Skin epidermis (tissue), 12 donors: ENCODE results near the gene CD46.
"Not testable (repeated sequence)": the region's sequence is repeated elsewhere in the genome, so short reads cannot be mapped to it uniquely, and the experiment has no call there.

Experiments
- H3K27ac ChIP-seq, 21 experiments: fragments of 200-600 bp; sonication (generic) in 11 of 21; one replicate each; pipeline ENCODE4 v1.5.0; 2020; ENCODE audit warnings: mild to moderate bottlenecking in 3 of 21, inconsistent platforms in 2 of 21, moderate library complexity in 2 of 21
- H3K4me3 ChIP-seq, 7 experiments: fragments of 200-600 bp; sonication (generic) in 2 of 7; one replicate each; pipeline ENCODE4 v1.5.0; 2020; ENCODE audit warnings: inconsistent platforms in 2 of 7, mild to moderate bottlenecking in 2 of 7, moderate library complexity in 1 of 7

CD46 gene

DNA sequence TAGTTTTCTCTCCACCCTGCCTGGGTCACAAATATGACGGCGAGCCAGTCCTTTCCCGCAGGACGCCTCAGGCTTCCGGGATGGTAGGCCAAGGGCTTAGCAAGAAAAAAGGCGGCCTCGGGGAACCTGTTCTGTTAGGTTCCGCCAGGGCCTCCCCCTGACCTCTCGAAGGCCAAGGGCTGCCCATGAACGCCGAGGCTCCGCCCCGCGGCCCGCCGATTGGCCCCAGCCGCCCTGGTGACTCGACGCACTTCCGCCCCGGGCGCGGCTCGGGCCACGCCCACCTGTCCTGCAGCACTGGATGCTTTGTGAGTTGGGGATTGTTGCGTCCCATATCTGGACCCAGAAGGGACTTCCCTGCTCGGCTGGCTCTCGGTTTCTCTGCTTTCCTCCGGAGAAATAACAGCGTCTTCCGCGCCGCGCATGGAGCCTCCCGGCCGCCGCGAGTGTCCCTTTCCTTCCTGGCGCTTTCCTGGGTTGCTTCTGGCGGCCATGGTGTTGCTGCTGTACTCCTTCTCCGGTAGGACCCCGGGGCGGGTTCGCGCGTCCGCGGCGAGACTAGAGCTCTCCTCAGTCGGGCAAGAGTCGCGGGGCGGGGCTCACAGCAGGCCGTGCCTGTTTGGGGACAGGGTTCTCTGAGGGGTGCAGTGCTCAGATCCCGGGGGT, at the start of gene CD46:
TSS of gene CD46 (plus strand) at position 265 of the 666 bp plus-strand sequence. CDS start at position 424, 159 bp downstream.
- Histone ChIP-seq H3K27ac (peak within 1 kb of the TSS; percentile 45 to 92 (median 87)), H3K4me3 (peak within 1 kb of the TSS; percentile 52 to 91 (median 88))

DNA sequence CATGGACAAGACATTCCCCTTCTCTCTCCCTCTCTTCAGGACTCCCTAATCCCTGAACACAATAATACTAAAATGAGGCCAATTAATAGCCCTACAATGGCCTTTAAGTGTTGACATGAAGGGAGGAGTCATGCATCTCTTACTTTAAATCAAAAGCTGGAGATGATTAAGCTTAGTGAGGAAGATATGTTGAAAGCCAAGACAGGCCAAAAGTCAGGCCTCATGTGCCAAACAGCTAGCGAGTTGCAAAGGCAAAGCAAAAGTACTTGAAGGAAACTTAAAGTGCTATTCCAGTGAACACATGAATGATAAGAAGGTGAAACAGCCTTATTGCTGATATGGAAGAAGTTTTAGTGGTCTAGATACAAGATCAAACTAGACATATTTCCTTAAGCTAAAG, 49.5 kb upstream of the CD46 start:
- no peak overlapping the region for H3K4me3 ChIP-seq
- H3K27ac ChIP-seq = no peak overlapping the region

DNA sequence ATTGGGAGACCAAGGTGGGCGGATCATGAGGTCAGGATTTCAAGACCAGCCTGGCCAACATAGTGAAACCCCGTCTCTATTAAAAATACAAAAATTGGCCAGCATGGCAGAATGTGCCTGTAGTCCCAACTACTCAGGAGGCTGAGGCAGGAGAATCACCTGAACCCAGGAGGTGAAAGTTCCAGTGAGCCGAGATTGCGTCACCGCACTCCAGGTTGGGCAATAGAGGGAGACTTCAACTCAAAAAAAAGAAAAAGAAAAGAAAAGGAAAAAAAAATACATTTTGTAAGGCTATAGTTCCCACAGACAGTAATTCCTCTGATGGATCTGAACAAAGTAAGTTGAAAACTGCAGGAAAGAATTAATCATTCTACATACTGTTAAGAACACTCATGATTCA, 48.1 kb upstream of the CD46 start:
- H3K27ac ChIP-seq = no peak overlapping the region

DNA sequence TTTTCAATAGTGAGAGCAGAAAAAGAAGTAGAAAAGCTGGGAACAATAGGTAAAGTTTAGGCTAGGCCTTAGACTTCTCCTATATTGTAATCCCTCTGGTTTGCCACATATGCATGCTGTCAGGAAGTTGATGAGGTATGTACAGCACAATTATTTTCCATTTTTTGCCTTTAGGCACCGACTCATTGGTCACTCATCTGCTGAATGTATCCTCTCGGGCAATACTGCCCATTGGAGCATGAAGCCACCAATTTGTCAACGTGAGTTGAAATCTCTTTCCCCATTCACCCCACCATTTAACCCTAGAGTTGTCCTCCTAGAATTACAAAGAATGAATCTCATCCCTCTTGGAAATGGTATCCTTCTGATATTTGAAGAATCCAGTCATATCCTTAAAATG, 43.9 kb upstream of the CD46 start:
- H3K4me3 ChIP-seq, H3K27ac ChIP-seq: not testable (repeated sequence)

More for the DNA sequence above, 48.1 kb upstream of the CD46 start:
- H3K4me3 ChIP-seq = no peak overlapping the region

DNA sequence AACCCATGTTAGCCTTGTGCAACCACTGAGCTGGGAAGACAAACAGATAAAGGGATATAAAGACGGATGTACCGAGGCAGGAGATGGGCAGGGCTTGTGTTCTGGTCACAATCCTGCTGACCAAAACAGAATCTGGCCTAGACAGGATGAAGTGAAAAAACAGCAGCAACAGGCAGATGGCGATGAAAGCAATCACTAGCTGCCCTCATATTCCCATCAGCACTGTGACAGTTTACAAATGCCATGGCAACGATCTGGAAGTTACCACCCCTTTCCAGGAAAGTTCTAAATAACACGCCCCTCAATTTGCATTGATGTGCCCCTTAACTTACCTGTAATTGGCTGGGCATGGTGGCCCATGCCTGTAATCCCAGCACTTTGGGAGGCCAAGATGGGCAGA, 40.6 kb upstream of the CD46 start:
- H3K4me3 ChIP-seq = no peak overlapping the region
- no peak overlapping the region for H3K27ac ChIP-seq

DNA sequence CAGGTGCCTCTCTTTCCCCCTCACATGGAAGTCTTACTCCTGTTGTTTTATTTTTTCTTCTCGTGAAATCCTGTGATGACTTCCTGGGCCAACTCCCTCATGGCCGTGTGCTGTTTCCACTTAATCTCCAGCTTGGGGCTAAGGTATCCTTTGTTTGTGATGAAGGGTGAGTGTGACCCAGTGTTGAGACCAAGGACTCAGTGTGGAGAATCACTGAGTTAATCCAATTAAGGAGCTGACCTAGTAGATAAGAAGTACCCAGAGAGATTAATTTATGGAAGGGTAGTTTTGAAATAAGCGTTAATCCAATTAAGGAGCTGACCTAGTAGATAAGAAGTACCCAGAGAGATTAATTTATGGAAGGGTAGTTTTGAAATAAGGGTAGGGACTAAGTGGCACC, 39.2 kb upstream of the CD46 start:
- H3K27ac ChIP-seq = not testable (repeated sequence)

DNA sequence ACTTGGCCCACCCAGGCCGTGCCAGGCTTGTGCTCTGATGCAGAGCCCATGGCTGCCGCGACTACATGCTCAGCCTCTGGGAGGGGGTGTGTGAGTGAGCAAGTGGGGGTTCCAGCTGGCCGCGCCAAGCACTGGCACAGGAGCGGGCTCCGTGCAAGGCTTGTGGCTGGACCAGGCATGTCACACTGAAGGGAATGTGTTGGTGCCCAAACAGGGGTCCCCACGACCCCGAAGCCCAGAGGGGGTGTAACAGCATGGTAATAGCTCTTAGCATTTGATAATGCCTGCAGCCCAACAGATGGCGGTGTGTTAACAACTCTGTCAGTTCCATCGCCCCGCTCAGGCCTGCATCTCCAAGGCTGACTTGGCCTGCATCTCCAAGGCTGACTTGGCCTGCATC, 38.3 kb upstream of the CD46 start:
- Histone ChIP-seq H3K27ac (no peak overlapping the region), H3K4me3 (no peak overlapping the region)

More for the DNA sequence above, 39.2 kb upstream of the CD46 start:
- not testable (repeated sequence) for H3K4me3 ChIP-seq

DNA sequence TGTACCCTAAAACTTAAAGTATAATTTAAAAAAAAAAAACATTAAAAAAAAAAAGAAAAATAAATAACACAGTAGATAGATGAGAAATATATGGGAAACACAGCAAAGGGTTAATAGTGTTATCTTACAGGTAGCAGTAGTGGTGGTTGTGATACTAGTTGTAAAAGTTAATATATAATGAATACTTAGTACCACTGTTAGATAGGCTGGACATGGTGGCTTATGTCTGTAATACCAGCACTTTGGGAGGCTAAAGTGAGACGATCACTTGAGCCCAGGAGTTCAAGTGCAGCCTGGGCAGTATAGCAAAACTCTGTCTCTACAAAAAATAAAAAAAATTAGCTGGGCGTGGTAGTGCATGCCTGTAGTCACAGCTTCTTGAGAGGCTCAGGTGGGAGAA, 32.6 kb upstream of the CD46 start:
- H3K27ac ChIP-seq = no peak overlapping the region
- no peak overlapping the region for H3K4me3 ChIP-seq

DNA sequence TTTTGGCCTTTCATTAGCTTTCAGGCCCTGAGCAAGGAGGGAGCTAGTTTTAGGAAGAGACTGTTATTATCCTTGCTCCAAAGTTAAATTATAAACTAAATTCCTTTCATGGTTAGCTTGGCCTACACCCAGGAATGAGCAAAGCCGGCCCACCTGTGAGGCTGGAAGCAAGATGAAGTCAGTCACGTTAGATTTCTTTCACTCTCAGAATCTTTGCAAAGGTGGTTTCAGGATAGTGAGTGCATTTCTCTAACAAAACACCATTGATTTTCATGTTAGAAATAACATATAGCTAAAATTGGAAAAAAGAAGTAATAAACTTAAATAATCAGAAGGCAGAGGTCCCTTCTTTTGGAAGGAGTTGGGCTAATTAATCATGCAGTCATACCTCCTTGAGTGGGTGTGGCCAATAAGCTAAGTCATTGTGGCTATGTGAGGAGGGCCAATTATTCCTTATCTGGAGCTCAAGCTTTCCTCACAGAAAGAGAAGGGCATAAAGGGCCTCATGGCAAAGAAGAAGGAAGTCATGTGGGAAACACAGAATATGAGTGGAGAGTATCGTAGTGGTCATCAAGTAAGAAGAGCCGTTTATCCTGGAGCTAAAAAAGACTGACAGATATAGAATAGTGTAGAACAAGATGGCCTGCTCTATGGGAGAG, 23.5 kb upstream of the CD46 start:
- H3K27ac ChIP-seq = not testable (repeated sequence)

DNA sequence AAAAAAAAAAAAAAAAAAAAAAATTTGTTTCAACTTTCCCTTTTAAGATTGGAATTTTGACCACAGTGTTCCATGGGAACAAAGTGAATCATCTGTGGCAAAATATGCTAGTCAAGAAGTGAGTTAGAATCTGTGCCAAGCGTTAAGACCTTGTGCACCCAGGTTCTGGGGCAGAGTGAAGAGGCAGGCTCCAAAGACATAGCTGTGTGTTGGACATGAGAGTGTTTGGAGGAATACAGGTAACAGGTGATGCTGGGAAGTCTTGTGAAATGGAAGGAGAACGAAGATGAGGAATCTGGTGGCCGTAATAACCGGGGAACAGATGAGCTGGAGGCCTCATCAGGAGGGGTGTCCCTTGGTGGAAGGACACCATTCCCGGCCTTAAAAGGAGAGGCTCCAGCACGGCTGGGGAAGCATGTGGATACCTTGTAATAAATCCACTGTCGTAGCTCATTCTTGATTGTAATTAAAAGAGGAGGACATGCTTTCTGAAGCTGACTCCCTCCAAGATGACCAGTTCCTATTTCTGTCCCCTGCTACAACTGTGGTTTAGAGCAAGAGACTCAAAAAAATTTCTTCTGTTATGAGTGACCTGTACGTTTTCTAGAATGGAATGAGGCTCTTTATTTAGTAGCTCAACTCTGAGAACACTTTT, 14.2 kb upstream of the CD46 start:
- not testable (repeated sequence) for H3K27ac ChIP-seq, H3K4me3 ChIP-seq

More for the DNA sequence above, 23.5 kb upstream of the CD46 start:
- not testable (repeated sequence) for H3K4me3 ChIP-seq

DNA sequence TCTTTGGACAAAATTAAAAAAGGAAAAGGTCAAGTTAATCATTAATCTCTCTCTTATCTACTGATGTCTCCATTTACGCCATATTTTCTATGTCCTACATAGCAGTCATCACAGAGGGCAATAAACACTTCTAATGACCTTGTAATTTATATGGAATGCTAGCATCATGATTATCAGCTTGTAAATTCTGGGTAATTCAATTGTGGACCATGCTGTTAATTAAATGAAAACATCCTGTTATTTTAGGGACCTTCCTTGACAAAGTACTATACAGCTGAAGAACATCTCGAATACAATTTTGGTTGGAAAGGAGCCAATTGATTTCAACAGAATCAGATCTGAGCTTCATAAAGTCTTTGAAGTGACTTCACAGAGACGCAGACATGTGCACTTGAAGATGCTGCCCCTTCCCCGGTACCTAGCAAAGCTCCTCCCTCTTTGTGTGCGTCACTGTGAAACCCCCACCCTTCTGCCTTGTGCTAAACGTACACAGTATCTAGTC, 13.6 kb upstream of the CD46 start:
- H3K27ac ChIP-seq, H3K4me3 ChIP-seq: not testable (repeated sequence)

DNA sequence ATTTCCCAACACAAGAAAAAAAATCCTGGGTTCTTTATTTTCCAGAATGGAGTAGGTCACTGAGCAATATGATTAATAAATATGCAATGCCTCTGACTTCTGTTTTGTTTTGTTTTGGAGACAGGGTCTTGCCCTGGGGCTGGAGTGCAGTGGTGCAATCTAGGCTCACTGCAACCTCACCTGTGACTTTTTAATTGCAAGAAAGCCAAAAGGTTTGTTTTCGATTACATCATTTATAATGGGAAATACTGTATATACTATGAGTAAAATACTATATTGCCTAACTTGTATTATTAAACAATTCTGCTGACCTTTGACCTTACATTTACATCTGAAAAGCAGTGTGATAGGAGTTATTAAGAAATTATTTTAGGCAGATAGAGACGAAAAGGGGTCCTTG, 11.6 kb upstream of the CD46 start:
- Histone ChIP-seq H3K4me3 (no peak overlapping the region), H3K27ac (no peak overlapping the region)

DNA sequence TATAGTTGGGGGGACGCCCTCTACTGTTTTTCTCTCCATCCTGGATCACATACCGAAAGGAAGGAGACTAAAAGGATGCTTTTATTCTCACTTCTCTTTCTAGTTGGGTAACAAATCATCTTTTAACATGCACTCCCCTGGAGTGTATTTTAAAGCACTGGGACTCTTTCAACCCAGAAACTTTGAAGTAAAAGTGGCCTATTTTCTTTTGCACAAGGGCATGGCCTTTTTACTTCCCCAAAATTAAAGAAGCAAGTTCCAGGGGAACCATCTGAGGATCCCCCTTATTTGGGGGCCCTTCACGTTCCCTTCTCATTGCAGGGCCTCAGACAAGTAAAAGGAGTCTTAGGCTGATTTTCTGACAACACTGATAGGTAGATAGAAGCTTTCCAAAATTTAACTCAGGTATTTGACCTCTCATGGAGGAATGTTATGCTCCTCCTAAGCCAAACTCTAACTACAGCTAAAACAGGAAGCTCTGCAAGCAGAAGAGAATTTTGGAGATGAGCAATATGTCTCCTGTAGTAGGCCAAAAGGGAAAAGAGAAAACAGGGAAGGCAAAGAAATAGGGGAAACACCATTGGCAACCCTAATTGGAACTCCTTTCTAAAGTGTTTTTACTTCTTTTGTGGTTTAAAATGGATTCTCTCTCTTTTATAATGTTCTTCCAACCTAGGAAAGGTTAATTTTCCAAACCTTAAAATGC, 8.9 kb upstream of the CD46 start:
- H3K27ac ChIP-seq = no peak overlapping the region
- H3K4me3 ChIP-seq = no peak overlapping the region

DNA sequence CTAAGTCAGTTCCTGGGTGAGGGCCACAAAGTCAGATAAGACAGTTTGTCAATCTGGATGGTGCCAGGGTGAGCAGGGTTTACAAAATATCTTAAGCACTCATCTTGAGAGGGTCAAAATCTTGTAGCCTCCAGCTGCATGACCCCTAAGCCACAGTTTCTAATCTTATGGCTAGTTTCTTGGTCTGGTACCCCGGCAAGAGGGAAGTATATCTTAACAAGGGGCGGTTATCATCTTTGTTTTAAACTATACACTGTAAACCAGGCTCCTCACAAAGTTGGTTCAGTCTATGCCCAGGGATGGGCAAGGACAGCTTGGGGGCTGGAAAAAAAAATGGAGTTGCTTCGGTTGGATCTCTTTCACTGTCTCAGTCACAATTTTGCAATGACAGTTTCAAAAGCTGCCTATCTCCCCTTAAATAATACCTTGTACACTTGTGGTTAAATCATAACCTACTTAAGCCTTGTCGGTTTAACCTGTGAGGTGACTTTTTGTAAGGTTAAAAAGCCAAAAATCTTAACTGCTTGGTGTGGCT, 7.8 kb upstream of the CD46 start:
- Histone ChIP-seq H3K4me3 (no peak overlapping the region), H3K27ac (no peak overlapping the region)

DNA sequence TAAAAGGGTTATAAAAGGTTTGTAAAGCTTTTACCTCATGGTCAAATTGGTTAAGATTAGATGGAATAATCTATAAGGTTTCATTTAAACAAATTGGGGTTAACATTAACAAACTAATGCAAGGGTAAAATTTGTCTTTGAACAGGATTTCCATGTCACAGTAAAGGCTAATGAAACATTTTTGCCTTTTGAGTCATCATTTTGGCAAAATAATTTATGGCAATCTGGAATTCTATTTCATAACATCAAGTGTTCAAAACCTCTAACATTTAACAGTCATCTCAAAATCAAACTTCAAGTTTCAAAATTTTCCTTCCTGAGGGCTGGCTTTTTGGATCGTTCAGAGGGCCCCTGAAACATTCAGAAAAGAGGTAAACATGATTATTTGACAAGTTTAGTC, 6.6 kb upstream of the CD46 start:
- Histone ChIP-seq H3K4me3 (no peak overlapping the region), H3K27ac (no peak overlapping the region)

DNA sequence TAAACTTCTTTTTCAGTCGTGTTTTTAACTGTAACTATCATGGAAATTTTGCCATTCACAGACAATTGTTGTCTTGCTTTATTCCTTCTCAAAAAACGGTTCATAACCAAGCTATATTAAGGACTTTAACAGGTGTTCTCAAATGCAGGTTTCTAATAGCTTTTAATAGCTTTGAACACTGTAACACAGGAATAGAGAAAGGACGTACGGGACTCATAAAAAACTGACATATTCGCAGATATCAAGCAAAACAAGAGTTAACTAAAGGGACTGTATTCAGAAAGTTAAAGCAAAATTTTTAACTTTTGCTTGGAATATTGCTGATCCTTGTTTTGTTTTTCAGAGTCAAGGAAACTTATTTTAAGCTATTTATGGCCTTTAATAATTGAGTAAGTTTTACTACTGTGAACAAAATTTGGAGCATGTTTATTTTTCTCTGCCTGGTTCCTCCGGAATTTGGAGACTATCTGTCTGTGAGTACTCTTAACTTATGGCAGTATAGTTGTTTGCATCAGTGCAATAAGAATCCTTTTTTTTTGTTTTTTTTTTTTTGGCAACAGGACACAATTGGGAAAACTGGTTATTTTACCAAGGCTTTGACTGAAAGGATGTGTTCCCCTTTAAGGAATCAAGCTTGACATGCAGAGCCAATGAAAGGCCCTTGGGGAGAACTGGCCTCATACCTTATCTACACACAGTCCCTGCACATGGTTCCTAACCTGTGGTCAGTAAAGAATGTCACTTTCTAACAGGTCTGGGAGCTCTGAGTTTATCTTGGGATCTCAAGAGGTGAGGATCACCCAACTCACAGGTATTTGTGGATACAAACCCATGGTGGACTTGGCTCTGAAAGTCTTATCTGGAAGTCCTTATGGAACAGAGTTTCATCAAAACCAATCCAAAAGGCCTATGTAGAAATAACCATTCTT, 5.8 kb upstream of the CD46 start:
- Histone ChIP-seq H3K4me3 (no peak overlapping the region), H3K27ac (no peak overlapping the region)

DNA sequence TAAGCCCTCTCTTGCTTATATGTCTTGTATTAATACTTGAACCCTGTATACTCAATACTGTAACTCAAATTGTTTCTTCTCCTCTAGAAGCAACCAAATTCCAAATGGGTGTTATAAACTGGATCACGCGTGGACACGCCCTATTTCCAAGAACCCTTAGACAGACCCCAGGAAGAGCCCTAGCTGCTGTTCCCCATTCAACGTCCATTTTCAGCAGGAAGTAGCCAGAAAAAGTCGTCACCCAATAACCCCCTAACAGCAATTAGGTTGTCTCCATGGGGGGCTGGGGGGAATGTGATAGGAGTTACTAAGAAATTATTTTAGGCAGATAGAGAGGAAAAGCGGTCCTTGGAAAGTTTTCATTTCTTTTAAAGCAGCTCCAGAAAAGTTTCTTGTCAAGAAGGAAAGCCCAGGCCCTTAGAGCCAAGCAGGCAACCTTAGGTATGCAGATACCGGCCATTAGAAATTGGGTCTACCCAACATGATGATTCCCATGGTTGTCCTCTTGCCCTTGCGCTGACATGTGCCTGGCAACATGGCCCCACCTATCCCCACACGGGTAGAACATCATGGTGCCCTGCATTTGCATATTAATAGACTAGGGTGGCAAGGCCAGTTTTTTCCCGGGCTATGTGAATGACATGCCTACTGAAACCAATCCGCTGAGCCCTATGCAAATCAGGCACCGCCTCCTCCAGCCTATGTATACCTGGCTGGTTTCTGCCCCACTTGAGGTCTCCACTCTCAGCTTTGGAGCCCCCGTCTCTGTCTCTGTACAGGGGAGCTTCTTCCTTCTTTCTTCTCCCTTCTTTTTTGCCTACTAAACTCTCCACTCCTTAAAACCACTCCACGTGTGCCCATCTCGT, 4.0 kb upstream of the CD46 start:
- no peak overlapping the region for H3K4me3 ChIP-seq
- H3K27ac ChIP-seq = no peak overlapping the region
